Esophagus muscularis mucosa (tissue), 4 donors: ENCODE results near the gene DDX59.

Experiments used
- CTCF ChIP-seq, 3 experiments: fragments of 200-600 bp in 2 of 3; fragments of 450-650 bp in 1 of 3; sonication (generic) in 2 of 3; IDR thresholded peaks; one replicate each; pipeline ENCODE4 v1.5.1; 2017 to 2019; ENCODE audit warnings: antibody characterized with exemption in 3 of 3, mild to moderate bottlenecking in 2 of 3, moderate library complexity in 1 of 3
- EP300 ChIP-seq: sonication (generic); formaldehyde crosslinking; IDR thresholded peaks from one replicate; pipeline ENCODE4 v1.6.1; 2017; ENCODE audit warnings: antibody characterized with exemption
- POLR2A ChIP-seq: fragments of 450-650 bp; IDR thresholded peaks from one replicate; pipeline ENCODE4 v1.6.1; 2017; ENCODE audit warnings: antibody characterized with exemption, moderate library complexity, mild to moderate bottlenecking, low read depth
- POLR2AphosphoS5 ChIP-seq, 2 donors: sonication (generic); formaldehyde crosslinking; IDR thresholded peaks; one replicate each; pipeline ENCODE4 v1.6.1; 2017; ENCODE audit warnings: antibody characterized with exemption in 2 of 2

- TF ChIP-seq POLR2AphosphoS5 (IDR thresholded peaks at IDR 0.05) (no peak), CTCF (IDR thresholded peaks at IDR 0.05) (no peak), POLR2A (no peak), EP300 (no peak)
These were observed 41.4 kb downstream of the DDX59 start for GRCh38 chr1:200628223-200628881.
